ENCODE data around the gene TMEM108.

DNA sequence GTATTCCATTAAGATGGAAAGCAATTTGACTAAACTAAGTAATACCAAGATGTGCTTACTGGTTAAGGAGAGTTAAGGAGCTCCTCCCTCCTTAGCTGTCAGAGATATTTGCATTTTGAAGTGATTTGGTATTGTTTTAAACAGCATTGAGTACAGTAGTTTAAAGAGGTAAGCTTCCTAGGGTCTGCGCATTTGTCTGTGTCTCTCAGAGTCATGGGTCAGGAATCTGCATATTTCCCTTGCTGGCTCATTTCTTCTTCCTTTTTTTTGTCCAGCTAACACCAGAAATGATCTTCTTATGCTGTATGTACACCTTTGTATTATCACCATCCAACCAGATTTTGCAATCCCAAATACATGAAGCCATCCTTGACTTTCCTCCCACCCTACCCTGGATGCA is 198.7 kb downstream of the TMEM108 start:
- no peak for TF ChIP-seq POLR2A (IDR thresholded peaks at IDR 0.05)
- TF ChIP-seq EP300 (IDR thresholded peaks at IDR 0.05) = no peak
- TF ChIP-seq, protein P1, sequence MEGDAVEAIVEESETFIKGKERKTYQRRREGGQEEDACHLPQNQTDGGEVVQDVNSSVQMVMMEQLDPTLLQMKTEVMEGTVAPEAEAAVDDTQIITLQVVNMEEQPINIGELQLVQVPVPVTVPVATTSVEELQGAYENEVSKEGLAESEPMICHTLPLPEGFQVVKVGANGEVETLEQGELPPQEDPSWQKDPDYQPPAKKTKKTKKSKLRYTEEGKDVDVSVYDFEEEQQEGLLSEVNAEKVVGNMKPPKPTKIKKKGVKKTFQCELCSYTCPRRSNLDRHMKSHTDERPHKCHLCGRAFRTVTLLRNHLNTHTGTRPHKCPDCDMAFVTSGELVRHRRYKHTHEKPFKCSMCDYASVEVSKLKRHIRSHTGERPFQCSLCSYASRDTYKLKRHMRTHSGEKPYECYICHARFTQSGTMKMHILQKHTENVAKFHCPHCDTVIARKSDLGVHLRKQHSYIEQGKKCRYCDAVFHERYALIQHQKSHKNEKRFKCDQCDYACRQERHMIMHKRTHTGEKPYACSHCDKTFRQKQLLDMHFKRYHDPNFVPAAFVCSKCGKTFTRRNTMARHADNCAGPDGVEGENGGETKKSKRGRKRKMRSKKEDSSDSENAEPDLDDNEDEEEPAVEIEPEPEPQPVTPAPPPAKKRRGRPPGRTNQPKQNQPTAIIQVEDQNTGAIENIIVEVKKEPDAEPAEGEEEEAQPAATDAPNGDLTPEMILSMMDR (IDR thresholded peaks at IDR 0.05) = no peak
